Limb (tissue), 2 donors: ENCODE results near the gene IL4.

Experiments
- DNase-seq, 2 donors: peaks; one replicate each; pipeline ENCODE4 v3.0.0-alpha.2; 2016; ENCODE audit errors: extremely low spot score in 2 of 2

Gene IL4

DNA sequence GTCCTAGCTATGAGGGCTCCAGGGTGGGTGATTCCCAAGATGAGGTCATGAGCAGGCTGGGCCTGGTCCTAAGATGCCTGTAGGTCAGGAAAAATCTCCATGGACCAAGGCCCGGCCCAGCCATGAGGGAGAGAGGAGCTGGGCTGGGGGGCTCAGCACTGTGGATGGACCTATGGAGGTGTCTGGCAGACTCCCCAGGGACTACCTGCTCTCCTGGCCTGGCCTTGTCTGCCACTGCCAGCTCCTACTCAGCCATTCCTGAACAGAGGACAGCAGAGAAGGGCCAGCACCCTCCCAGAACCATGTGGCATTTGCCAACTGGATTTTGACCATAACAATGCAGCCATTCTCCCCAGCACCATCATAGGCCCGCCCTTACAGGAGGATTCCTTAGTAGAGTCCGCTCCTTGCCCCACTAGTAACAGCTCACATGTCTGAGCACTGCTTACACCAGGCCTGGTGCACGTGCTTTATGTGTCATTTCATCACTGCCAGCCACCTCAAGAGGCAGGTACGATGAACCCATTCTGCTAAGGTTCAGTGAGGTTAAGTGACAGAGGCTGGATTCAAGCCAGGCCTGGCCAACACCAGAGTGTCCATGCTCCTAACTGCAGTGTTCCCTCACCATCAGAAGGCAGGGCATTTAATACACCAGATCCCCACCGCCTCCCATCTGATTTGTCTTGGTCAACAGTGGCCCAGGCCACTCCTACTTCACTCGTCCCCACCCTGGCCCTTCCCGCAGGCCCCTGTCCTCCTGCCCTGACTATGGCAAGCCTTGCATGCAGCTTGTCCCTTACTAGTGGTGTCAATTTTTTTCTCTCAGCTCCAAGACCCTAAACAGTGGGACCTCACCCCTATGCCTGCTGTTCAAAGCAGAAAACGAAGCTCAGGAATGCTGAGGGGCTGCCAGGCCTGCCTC, 15.1 kb upstream of the IL4 start:
- DNase-seq, result no peak

DNA sequence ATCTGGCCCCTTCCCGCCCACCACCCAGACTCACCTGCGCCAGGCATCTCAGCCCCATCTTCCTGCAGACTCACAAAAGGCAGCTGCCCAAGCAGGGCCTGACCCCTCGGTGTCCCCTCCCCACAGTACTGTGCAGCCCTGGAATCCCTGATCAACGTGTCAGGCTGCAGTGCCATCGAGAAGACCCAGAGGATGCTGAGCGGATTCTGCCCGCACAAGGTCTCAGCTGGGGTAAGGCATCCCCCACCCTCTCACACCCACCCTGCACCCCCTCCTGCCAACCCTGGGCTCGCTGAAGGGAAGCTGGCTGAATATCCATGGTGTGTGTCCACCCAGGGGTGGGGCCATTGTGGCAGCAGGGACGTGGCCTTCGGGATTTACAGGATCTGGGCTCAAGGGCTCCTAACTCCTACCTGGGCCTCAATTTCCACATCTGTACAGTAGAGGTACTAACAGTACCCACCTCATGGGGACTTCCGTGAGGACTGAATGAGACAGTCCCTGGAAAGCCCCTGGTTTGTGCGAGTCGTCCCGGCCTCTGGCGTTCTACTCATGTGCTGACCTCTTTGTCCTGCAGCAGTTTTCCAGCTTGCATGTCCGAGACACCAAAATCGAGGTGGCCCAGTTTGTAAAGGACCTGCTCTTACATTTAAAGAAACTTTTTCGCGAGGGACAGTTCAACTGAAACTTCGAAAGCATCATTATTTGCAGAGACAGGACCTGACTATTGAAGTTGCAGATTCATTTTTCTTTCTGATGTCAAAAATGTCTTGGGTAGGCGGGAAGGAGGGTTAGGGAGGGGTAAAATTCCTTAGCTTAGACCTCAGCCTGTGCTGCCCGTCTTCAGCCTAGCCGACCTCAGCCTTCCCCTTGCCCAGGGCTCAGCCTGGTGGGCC, 13.9 kb upstream of the IL4 start:
- no peak for DNase-seq

DNA sequence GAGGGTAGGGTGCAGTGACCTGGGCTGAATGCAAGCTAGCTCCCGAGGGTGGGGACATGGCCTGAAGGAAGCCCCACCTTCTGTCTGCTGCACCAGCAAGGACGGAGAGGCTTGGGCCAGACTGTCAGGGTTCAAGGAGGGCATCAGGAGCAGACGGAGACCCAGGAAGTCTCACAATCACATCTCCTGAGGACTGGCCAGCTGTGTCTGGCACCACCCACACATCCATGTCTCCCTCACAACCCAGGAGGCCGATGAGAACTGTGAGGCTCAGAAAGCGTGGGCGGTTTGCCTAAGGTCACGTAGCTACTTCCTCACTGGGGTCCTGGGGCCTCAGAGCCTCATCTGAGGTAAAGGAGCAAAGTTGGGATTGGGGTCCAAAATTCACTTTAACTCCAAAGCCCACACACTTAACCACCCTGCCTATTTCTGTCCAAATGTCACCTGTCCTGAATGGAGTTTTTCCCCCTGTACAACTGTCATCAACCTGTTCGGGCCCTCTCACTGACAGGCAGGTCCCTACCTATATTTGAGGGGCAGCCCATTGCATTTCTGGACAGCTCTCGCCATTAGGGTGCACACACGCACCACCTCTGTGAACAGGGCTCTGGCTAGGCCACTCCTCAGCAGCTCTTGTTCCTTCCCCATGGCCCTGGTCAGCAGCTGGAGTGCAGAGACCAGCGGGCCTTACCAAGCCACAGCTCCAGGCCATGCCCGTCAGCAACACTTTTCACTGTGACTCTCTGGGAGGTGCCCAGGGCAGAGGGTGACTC, 12.4 kb upstream of the IL4 start:
- no peak for DNase-seq

DNA sequence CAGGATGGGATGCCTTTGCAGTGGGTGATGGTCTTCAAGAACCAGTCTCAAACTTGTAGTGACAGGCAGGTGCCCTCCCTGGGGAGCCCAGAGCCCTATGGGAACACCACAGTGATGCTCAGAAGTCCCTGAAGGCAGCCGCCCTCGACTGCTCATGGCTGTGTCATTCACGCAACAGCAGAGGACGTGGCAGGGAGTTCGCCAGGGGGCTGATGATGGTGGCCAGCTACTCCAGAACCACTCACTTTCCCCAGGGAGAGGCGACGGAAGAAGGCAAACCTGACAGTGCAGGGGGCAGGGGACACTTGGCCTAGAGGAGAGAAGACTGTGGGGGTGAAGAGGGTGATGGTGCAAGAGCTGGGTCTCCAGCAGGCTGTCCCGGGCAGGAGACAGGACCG, 11.8 kb upstream of the IL4 start:
- no peak for DNase-seq

DNA sequence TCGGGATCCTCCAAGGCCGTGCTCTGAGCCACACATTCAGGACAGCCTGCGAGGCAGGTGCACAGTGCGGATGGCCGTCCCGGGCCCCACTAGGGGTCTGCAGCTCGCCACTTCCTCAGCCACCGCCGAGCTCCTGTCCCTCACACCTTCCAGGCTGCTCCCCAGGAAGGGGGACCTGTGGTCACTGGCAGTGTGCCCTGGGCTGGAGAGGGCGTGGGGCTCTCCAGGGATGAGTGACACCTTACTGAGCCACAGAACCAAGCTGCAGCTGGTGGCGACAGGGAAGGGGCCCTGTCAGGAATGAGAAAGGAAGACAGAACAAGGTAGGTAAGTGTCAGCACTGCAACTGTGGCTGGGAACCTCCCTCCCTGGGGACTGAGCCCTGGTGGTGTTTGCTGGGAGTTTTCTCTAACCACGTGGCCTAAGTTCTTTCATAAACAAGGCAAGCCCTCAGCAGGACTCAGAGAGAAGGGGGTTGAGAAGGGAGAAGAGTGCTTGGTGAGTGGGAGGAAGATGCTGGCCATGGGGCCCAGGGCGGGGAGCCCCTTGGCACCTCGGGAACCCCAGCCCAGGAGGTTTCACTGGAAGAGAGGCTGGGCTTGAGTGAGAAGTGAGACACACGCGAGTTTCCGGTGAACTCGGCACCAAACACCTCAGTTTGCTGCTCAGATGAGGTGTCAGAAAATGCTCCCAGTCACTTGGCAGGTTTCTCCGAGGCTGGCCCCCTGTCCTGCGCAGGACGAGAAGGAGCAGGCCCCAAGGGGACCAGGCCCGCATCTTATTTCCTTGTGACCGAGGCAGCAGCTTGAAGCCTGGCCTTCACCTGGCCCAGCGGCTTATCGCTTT, 10.6 kb upstream of the IL4 start:
- no peak for DNase-seq

DNA sequence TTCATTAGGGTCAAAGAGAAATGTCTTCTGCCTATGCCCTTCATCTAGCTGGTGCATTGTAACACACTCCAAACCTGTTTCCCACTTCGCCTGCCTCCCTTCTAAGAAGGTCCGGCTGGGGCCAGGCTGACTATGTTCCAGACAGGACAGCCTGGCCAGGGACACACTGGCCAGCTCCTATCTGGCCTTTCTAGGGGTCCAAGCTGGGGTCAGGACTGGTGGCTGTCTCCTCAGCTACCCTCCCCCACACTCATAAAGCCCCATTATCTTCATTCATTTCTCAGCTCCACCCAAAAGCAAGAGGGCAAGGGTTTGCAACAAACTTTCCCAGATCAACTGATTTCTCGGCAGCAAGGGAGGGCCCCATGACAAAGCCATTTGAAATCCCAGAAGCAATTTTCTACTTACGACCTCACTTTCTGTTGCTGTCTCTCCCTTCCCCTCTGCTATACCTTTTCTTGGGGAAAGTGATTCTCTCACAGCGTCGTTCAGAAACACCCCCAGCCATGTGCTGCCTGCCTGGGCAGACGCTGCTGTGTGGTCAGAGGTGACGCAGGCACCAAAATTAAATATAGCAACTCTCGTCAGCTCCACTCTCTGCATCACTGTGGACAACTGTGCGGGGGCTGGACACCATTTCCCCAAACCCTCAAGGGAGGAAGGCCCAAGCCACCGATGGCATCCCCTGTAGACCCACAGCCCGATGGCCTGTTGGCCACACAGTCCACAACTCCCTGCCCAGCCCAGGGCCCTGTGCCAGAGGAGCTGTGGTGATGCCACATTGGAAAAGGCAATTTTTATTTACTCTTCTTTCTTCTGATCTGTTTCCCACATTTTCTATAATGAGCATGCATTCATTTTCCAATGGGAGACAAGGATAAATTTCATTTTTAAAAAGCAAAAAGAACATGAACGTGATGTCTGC, 9.8 kb upstream of the IL4 start:
- no peak for DNase-seq

DNA sequence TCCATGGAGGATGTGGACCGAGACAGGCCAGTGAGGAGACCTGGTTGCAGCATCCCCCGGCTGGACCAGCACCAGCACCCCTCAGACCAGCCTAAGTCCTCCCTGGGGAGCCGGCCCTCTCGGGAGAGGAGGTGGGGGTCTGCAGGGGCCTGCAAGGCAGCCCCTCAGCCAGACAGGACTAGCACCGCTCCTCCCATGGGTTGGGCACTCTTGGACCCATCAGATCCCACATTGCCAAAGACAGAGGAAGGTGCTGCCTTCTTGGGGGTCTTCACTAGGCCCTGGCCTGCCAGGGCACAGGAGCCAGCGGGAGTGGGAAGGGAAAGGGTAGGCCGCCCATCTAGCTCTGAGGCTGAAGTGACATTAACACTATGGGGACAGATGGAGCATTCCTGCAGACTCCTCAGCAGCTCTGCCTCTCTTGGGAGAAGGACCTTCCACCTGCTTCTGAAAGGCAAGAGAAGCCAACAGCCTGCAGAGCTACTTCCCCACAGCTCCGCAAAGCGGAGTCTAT, 9.0 kb upstream of the IL4 start:
- no peak for DNase-seq

DNA sequence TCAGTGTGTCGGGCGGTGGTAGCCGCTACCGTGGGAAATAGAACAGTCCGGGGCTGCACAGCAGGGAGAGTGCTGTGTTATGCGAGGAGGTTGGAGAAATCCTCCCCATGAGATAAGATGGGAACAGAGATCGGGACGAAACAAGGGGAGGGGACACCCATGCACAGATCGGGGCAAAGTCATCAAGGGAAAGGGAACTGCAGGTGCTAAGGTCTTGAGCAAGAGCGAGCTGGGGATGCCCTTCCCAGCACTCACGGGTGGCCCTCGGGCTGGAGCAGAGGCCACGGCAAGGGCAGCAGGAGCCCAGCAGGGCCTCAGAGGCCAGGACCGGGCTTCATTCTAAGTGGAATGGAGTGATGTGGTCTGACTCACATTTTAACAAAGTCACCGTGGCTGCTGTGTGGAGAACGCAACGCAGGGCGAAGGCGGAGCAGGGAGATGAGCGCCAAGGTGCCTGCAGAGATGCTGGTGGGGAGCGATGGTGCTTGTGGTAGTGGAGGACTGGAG, 8.2 kb upstream of the IL4 start:
- no peak for DNase-seq

DNA sequence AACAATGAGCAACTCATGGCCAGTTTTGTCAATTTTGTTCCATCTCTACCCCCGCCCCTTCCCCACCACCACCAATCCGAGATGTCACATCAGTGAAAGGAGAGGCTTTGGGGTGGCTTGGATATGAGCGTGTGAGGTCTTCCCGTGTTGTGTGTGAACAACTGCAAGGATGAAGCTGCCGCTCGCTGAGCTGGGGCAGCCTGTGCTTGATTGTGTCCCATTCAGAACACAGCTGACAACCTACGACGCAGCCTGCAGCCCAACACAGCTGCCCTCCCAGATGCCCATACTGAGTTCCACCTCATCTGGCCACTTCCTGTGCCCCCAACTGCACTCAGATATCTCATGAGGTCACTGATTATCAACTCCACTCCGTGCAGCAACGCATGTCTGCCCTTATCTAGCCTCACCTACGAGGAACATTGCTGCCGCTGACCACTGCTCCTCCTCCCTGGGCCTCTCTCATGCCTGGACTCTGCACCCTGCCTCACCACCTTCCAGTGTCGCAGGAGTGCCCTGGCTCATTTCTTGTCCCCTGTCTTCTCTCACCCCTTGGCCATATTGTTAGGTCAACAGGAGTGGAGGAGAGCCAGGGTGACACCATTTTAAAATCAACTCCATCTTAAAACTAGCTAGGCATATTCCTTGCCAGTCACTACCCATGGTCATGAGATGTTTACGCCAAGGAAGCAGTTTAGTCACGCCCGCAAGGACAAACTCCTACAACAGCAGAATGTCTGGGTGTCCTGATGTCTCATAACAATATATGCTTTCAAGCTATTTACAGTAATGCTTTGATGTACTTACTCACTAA, 7.3 kb upstream of the IL4 start:
- no peak for DNase-seq

DNA sequence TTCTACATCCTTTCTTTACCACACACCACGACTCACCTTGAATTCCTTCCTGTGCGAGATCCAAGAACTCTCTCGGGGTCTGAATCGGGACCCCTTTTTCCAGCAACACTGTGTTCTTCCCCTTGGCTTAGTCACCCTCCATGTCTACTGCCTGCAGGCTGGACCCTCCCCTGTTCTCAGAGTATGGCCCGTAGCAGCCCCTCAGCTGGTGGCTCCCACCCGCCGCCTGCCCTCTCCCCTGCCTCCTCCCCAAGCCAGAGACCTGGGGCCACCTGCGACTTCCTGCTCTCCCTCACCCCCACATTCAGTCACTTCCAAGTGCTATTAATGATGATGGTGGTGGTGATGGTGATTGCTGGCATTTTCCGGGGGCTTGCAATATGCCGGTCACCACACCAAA, 6.5 kb upstream of the IL4 start:
- DNase-seq, result no peak

DNA sequence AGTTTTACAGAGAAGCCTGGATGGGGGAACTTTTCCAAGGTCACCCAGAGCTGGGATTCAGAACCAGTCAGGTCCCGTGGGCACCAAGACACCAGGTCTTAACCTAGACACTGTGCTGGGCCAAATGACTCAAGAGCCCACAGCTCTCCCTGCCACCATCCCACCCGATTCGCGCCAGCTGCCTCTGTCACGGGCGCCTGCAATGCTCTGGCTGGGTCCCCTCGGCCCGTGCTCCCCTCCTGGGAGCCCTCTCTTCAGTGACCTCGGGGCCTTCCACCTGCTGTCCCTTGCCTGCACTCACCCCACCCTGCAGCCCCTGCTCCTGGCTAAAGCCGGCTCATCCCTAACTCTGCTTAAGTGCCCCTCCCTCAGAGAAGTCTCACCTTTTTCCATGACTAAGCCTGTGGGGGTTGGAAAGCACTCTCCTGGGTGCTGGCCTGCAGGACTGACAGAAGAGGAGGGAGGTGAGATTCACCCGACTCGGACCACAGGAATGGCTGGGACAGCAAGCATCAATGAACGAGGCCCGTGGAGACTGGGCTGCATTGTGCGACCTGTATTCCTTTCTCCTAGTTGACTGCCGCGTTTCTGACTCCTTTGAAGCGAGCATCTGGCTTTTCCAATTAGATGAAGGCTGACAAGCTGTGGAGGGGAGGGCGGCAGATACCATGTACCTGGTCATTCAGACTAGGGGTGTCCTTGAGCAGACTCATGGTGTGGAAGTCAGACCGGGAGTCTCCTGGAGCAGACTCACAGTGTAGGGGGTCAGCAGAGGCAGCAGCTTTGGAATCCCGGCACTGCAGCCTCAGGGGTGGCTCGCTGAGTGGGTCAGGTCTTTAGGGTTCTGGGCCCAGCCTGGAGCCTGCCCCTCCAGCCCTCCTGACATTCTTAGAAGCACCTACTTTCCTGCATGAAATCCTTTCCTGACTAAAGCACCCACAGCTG, 5.8 kb upstream of the IL4 start:
- DNase-seq, result no peak

DNA sequence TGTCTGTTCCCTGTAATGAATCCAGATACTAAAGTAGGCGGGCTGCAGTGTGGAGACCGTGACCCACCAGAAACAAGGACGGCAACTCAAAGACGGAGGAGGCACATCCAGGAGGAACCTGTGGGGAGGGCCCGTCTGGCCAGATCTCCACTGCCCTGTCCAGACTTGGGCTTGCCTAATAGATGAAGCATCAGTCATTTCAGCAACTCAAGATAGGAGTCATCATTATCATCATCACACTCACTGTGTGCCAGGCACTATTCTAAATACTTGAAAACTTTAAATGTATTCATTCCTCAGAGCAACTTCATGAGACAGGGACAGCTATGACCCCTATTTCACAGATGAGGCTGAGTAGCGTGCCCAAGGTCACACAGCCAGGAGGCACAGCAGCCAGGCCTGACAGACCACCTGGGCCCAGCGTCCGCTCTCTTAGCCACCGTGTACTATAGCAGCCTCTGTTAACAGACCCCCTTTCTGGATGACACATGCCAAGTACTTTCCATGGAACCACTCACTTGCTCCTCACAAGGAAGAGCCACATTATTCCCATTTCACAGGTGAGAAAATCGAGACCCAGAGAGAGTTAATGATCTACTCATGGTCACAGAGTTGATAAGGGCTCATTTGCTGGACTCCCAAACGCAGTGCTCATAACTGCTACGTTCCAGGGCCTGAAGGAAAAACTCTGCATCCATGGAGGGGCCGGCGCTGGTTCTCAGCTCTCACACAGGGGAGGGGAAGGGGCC, 4.9 kb upstream of the IL4 start:
- no peak for DNase-seq

DNA sequence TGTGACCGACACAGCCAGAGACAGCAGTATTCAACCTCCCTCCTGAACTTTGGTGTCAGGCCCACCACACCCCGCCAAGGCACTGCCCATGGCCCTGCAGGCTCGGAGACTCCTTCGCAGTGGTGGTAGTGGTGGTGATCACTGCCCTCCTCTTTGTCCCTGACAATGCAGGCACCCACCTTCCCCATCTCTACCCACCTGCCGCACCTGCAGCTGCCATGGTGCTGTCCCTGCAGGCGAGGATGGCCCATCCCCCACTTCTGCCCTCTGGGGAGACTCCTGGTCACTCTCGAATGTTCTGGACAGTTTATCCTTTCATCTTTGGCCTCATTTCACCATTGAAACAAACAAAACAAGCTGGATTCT, 4.4 kb upstream of the IL4 start:
- DNase-seq, result no peak

DNA sequence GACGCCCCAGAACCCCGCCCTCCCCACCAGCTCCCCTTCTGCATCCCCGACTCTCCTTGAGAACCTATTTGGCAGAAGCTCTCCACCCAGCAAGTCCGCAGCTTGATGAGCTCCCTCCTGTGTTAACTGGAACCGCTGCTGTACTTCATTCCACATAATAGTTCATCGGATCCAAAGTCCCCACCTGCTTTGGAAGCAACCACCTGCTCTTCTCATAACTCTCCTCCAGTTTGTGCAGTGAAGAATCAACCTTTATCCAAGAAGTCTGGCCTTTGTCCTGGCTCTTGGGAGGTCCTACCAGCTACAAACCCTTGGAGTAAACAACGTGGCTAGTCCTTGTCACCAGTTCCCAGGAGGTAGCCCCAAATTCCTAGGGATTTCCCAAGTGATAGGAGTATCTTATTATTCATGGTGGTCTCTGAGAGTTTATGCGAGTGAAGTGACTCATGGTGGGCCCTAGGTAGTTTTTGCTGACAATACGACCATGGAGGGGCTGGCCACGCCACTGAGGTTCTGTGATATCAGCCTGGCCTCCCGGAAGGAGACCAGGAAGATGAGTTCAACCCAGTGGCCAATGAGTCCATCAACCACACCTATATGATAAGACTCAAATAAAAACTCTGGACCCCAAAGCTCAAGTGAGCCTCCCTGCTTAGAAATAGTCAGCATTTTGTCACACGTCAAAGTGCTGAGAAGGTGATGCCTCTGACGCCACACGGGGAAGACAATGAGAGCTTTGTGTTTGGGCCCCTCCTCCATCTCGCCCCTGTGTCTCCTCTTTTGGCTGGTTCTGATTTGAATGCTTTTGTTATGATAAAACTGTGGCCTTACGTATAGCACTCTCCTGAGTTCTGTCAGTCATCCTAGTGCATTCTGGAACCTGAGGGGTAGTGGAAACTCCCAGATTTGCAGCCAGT, 3.6 kb upstream of the IL4 start:
- DNase-seq, result no peak

DNA sequence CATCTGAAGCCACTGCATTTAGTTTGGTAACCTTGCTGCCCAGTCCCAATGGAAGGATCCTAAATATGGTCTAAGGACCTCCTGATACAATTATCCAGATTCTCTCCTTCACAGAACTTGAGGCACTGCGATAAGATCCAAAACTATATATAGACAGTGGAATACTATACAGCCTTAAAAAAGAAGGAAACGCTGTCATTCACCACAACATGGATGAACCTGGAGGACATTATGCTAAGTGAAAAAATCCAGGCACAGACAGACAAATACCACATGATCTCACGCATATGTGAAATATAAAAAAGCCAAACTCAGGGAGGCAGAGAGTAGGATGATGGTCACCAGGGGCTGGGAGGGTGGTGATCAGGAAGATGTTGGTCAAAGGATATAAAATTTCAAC, 2.8 kb upstream of the IL4 start:
- DNase-seq, result no peak

DNA sequence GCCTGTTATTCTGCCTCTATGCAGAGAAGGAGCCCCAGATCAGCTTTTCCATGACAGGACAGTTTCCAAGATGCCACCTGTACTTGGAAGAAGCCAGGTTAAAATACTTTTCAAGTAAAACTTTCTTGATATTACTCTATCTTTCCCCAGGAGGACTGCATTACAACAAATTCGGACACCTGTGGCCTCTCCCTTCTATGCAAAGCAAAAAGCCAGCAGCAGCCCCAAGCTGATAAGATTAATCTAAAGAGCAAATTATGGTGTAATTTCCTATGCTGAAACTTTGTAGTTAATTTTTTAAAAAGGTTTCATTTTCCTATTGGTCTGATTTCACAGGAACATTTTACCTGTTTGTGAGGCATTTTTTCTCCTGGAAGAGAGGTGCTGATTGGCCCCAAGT, 301 bp upstream of the IL4 start:
- no peak for DNase-seq
